Right hindlimb (tissue), 1 donor: ENCODE data around the gene BBS12.

Experiments used
- DNase-seq: peaks from one replicate; pipeline ENCODE4 v3.0.0-alpha.2; 2018

BBS12 gene

GRCh38 chr4:122732329-122733026 lies at the start of gene BBS12:
TSS of gene BBS12 (plus strand) at chr4:122732704. CDS start at chr4:122741893, 9,189 bp downstream.
- peak; percentile 100 for DNase-seq

GRCh38 chr4:122686691-122687090 lies 45.8 kb upstream of the BBS12 start:
- no peak for DNase-seq

GRCh38 chr4:122687531-122688061 lies 44.9 kb upstream of the BBS12 start:
- DNase-seq = no peak

- no peak for DNase-seq
These were observed 43.9 kb upstream of the BBS12 start for GRCh38 chr4:122688529-122689140.

GRCh38 chr4:122689972-122690371 lies 42.5 kb upstream of the BBS12 start:
- DNase-seq = no peak

- DNase-seq = no peak
These were observed 40.5 kb upstream of the BBS12 start for GRCh38 chr4:122691988-122692387.

GRCh38 chr4:122692641-122693520 lies 39.6 kb upstream of the BBS12 start:
- DNase-seq = no peak

- no peak for DNase-seq
These were observed 37.3 kb upstream of the BBS12 start for GRCh38 chr4:122695226-122695625.

- peak; percentile 30 for DNase-seq
These were observed 32.3 kb upstream of the BBS12 start for GRCh38 chr4:122700178-122700725.

- DNase-seq = no peak
These were observed 31.4 kb upstream of the BBS12 start for GRCh38 chr4:122701061-122701460.

GRCh38 chr4:122701965-122702364 lies 30.5 kb upstream of the BBS12 start:
- no peak for DNase-seq

- no peak for DNase-seq
These were observed 29.6 kb upstream of the BBS12 start for GRCh38 chr4:122702939-122703338.

GRCh38 chr4:122703868-122704267 lies 28.6 kb upstream of the BBS12 start:
- DNase-seq = no peak

- DNase-seq = no peak
These were observed 27.5 kb upstream of the BBS12 start for GRCh38 chr4:122705009-122705408.

GRCh38 chr4:122705547-122706117 lies 26.9 kb upstream of the BBS12 start:
- no peak for DNase-seq

- DNase-seq = no peak
These were observed 26.0 kb upstream of the BBS12 start for GRCh38 chr4:122706511-122706910.

GRCh38 chr4:122707497-122707896 lies 25.0 kb upstream of the BBS12 start:
- no peak for DNase-seq

- no peak for DNase-seq
These were observed 23.3 kb upstream of the BBS12 start for GRCh38 chr4:122709236-122709635.

- peak; percentile 38 for DNase-seq
These were observed 21.8 kb upstream of the BBS12 start for GRCh38 chr4:122710434-122711308.

GRCh38 chr4:122711919-122712318 lies 20.6 kb upstream of the BBS12 start:
- DNase-seq = no peak

GRCh38 chr4:122712782-122713181 lies 19.7 kb upstream of the BBS12 start:
- no peak for DNase-seq

GRCh38 chr4:122715221-122715620 lies 17.3 kb upstream of the BBS12 start:
- no peak for DNase-seq
